ENCODE measurements around the gene SLC11A1. TPM values are rescaled to one million over a fixed set of nuclear protein-coding genes. Genes with fewer than 3 reads are reported as not detected.
A peak's percentile ranks its signal among the peaks of the same experiment; 100 is the strongest.

SLC11A1 gene
- total RNA-seq, 1 donor from 2014 or later: 302 TPM

- no peaks in the 10 kb centered on the region for H3K9me3 ChIP-seq
- intact Hi-C loops (cut with DNase I): no loop called here
- no peak for ATAC-seq
- no peak for TF ChIP-seq CTCF (IDR thresholded peaks at IDR 0.05)
- H3K27ac ChIP-seq: peak overlapping the region; percentile 79
- H3K27me3 ChIP-seq: no peaks in the 10 kb centered on the region
- no peaks in the 10 kb centered on the region for H3K36me3 ChIP-seq
- DNase-seq: peak; percentile 66
- peak overlapping the region; percentile 40 for H3K4me3 ChIP-seq
- H3K4me1 ChIP-seq: peaks cover 8% of the 10 kb centered on the region
These were observed 2.9 kb downstream of the SLC11A1 start for GRCh38 chr2:218384975-218385374.

GRCh38 chr2:218386505-218387368, 4.7 kb downstream of the SLC11A1 start:
- H3K4me3 ChIP-seq: peak overlapping the region; percentile 54
- intact Hi-C loops (cut with DNase I): no loop called here
- H3K4me1 ChIP-seq: peaks cover 8% of the 10 kb centered on the region
- no peaks in the 10 kb centered on the region for H3K27me3 ChIP-seq
- DNase-seq: no peak
- TF ChIP-seq CTCF (IDR thresholded peaks at IDR 0.05): no peak
- ATAC-seq: no peak
- peak overlapping the region; percentile 75 for H3K27ac ChIP-seq
- no peaks in the 10 kb centered on the region for H3K9me3 ChIP-seq
- no peaks in the 10 kb centered on the region for H3K36me3 ChIP-seq

- no peak for TF ChIP-seq CTCF (IDR thresholded peaks at IDR 0.05)
- DNase-seq: peak; percentile 91
- Histone ChIP-seq H3K9me3 (no peaks in the 10 kb centered on the region), H3K36me3 (no peaks in the 10 kb centered on the region), H3K27ac (peak overlapping the region; percentile 75), H3K4me1 (peaks cover 8% of the 10 kb centered on the region), H3K27me3 (no peaks in the 10 kb centered on the region), H3K4me3 (peak overlapping the region; percentile 54)
- ATAC-seq: peak; percentile 81
- intact Hi-C loops (cut with DNase I): no loop called here
These were observed 5.5 kb downstream of the SLC11A1 start for GRCh38 chr2:218387369-218388194.

- no peak for TF ChIP-seq CTCF (IDR thresholded peaks at IDR 0.05)
- Histone ChIP-seq H3K27me3 (no peaks in the 10 kb centered on the region), H3K27ac (no peak overlapping the region), H3K36me3 (no peaks in the 10 kb centered on the region), H3K4me1 (peaks cover 9% of the 10 kb centered on the region), H3K9me3 (no peaks in the 10 kb centered on the region), H3K4me3 (no peak overlapping the region)
- no peak for DNase-seq
- intact Hi-C loops (cut with DNase I): loop anchor here (10.0 kb wide), 1 partner anchor 95 kb away; the partner anchor contains the start of gene TMBIM1
- ATAC-seq: no peak
These were observed 7.5 kb downstream of the SLC11A1 start for GRCh38 chr2:218389333-218390150.

- TF ChIP-seq CTCF (IDR thresholded peaks at IDR 0.05): no peak
- Histone ChIP-seq H3K27me3 (no peaks in the 10 kb centered on the region), H3K27ac (no peak overlapping the region), H3K4me3 (no peak overlapping the region), H3K9me3 (no peaks in the 10 kb centered on the region), H3K4me1 (peaks cover 19% of the 10 kb centered on the region), H3K36me3 (no peaks in the 10 kb centered on the region)
- ATAC-seq: no peak
- peak; percentile 70 for DNase-seq
- intact Hi-C loops (cut with DNase I): loop anchor here (10.0 kb wide), 1 partner anchor 96 kb away; the partner anchor contains the start of gene TMBIM1
These were observed 9.1 kb downstream of the SLC11A1 start for GRCh38 chr2:218391202-218391601.
